HEK293T (cell line): ENCODE measurements around the gene TMEM174.

Source experiments
- CTCF ChIA-PET: fragments of 350-600 bp; formaldehyde crosslinking; extraction: SDS; loops from one replicate; lab custom pipeline; 2021; ENCODE audit warnings: antibody characterized with exemption, inconsistent platforms; lab: Yijun Ruan, JAX
- POLR2A ChIA-PET: fragments of 350-600 bp; formaldehyde crosslinking; extraction: SDS; loops from one replicate; lab custom pipeline; 2020; ENCODE audit warnings: antibody characterized with exemption, inconsistent platforms; lab: Yijun Ruan, JAX
- DNase-seq: peaks from one replicate; pipeline ENCODE4 v3.0.0; 2012; ENCODE audit warnings: mixed read lengths; ENCODE audit errors: extremely low spot score
- ARNT ChIP-seq: fragments of 450-650 bp; IDR thresholded peaks from 2 replicates; pipeline ENCODE4 v1.6.1; 2017; ENCODE audit warnings: mild to moderate bottlenecking
- BHLHE40 ChIP-seq: fragments of 450-650 bp; IDR thresholded peaks from 2 replicates; pipeline ENCODE4 v1.6.1; 2016; ENCODE audit warnings: mild to moderate bottlenecking, moderate library complexity, borderline replicate concordance
- CTBP1 ChIP-seq: fragments of 450-650 bp; IDR thresholded peaks from 2 replicates; pipeline ENCODE4 v1.6.1; 2016; ENCODE audit warnings: borderline replicate concordance
- ELF4 ChIP-seq: fragments of 450-650 bp; IDR thresholded peaks from 2 replicates; pipeline ENCODE4 v1.6.1; 2017; ENCODE audit warnings: antibody characterized with exemption
- FOXA1 ChIP-seq: fragments of 450-650 bp; IDR thresholded peaks from 2 replicates; pipeline ENCODE4 v1.6.1; 2016; ENCODE audit warnings: mild to moderate bottlenecking
- FOXK2 ChIP-seq: fragments of 450-650 bp; IDR thresholded peaks from 2 replicates; pipeline ENCODE4 v1.6.1; 2016; ENCODE audit warnings: mild to moderate bottlenecking
- FOXM1 ChIP-seq: fragments of 450-650 bp; IDR thresholded peaks from 2 replicates; pipeline ENCODE4 v1.6.1; 2017; ENCODE audit warnings: mild to moderate bottlenecking, borderline replicate concordance
- HDGF ChIP-seq: fragments of 450-650 bp; IDR thresholded peaks from 2 replicates; pipeline ENCODE4 v1.6.1; 2017; ENCODE audit warnings: antibody characterized with exemption, borderline replicate concordance
- L3MBTL2 ChIP-seq: fragments of 450-650 bp; conservative IDR thresholded peaks from 2 replicates; pipeline ENCODE4 v1.6.1; 2016; ENCODE audit warnings: mild to moderate bottlenecking
- LEF1 ChIP-seq: fragments of 450-650 bp; IDR thresholded peaks from 2 replicates; pipeline ENCODE4 v1.6.1; 2017; ENCODE audit warnings: mild to moderate bottlenecking, borderline replicate concordance
- NFRKB ChIP-seq: fragments of 450-650 bp; IDR thresholded peaks from 2 replicates; pipeline ENCODE4 v1.6.1; 2016; ENCODE audit warnings: mild to moderate bottlenecking, moderate library complexity
- PKNOX1 ChIP-seq: fragments of 450-650 bp; IDR thresholded peaks from 2 replicates; pipeline ENCODE4 v1.6.1; 2016
- SP1 ChIP-seq: fragments of 450-650 bp; IDR thresholded peaks from 2 replicates; pipeline ENCODE4 v1.6.1; 2017
- SUZ12 ChIP-seq: fragments of 450-650 bp; IDR thresholded peaks from 2 replicates; pipeline ENCODE4 v1.6.1; 2016; ENCODE audit warnings: mild to moderate bottlenecking
- TARDBP ChIP-seq: fragments of 450-650 bp; IDR thresholded peaks from 2 replicates; pipeline ENCODE4 v1.6.1; 2016
- ZNF384 ChIP-seq: fragments of 450-650 bp; IDR thresholded peaks from 2 replicates; pipeline ENCODE4 v1.6.1; 2016

TMEM174 gene

GRCh38 chr5:73172951-73173350 lies at the start of gene TMEM174:
Gene TMEM174, plus strand, starts transcription at chr5:73173193. Its CDS starts 51 bp downstream, at chr5:73173244.
- CTCF ChIA-PET: interaction anchor here (0.6 kb wide), 1 partner anchor 70 kb away, joined by 4 read pairs; no protein-coding TSS in a partner anchor
- DNase-seq: no peak
- TF ChIP-seq FOXA1 (no peak), LEF1 (no peak), ZNF384 (no peak), FOXM1 (no peak), CTBP1 (no peak), BHLHE40 (no peak), NFRKB (no peak), TARDBP (no peak)
- POLR2A ChIA-PET: no interaction called here

- ChIA-PET POLR2A (no interaction called here), CTCF (interaction anchor here (0.6 kb wide), 1 partner anchor 11 kb away, joined by 3 read pairs; no protein-coding TSS in a partner anchor)
- DNase-seq: no peak
- TF ChIP-seq PKNOX1 (no peak), ZNF384 (no peak), HDGF (no peak), FOXA1 (no peak), ARNT (no peak), SUZ12 (no peak), FOXM1 (no peak)
These were observed 47.7 kb upstream of the TMEM174 start for GRCh38 chr5:73125289-73125688.

GRCh38 chr5:73126381-73126780 lies 46.6 kb upstream of the TMEM174 start:
- ChIA-PET POLR2A (no interaction called here), CTCF (no interaction called here)
- no peak for TF ChIP-seq LEF1
- TF ChIP-seq PKNOX1: no peak
- no peak for TF ChIP-seq HDGF
- TF ChIP-seq BHLHE40: no peak
- TF ChIP-seq ARNT: no peak
- TF ChIP-seq TARDBP: no peak
- TF ChIP-seq NFRKB: no peak
- no peak for TF ChIP-seq FOXM1
- TF ChIP-seq ZNF384: no peak
- no peak for TF ChIP-seq ELF4
- no peak for TF ChIP-seq SP1
- no peak for DNase-seq

GRCh38 chr5:73126957-73127356 lies 46.0 kb upstream of the TMEM174 start:
- TF ChIP-seq ZNF384: no peak
- no peak for TF ChIP-seq ARNT
- no peak for TF ChIP-seq TARDBP
- TF ChIP-seq FOXK2: no peak
- no peak for TF ChIP-seq LEF1
- TF ChIP-seq PKNOX1: no peak
- no peak for TF ChIP-seq CTBP1
- no peak for TF ChIP-seq SP1
- TF ChIP-seq BHLHE40: no peak
- no peak for TF ChIP-seq ELF4
- no peak for TF ChIP-seq NFRKB
- ChIA-PET CTCF (no interaction called here), POLR2A (no interaction called here)
- DNase-seq: no peak

GRCh38 chr5:73129143-73129542 lies 43.9 kb upstream of the TMEM174 start:
- DNase-seq: no peak
- no peak for TF ChIP-seq LEF1
- TF ChIP-seq L3MBTL2: no peak
- no peak for TF ChIP-seq CTBP1
- TF ChIP-seq FOXA1: no peak
- TF ChIP-seq BHLHE40: no peak
- no peak for TF ChIP-seq NFRKB
- TF ChIP-seq ZNF384: no peak
- no peak for TF ChIP-seq HDGF
- TF ChIP-seq SP1: no peak
- TF ChIP-seq SUZ12: no peak
- no peak for TF ChIP-seq ARNT
- no peak for TF ChIP-seq PKNOX1
- no peak for TF ChIP-seq FOXM1
- TF ChIP-seq TARDBP: no peak
- no peak for TF ChIP-seq ELF4
- no peak for TF ChIP-seq FOXK2
- POLR2A ChIA-PET: no interaction called here
- CTCF ChIA-PET: no interaction called here

GRCh38 chr5:73130811-73131210 lies 42.2 kb upstream of the TMEM174 start:
- ChIA-PET POLR2A (no interaction called here), CTCF (interaction anchor here (0.7 kb wide), 1 partner anchor 21 kb away, joined by 3 read pairs; no protein-coding TSS in a partner anchor)
- DNase-seq: no peak
- no peak for TF ChIP-seq ZNF384
- TF ChIP-seq SUZ12: no peak
- no peak for TF ChIP-seq FOXM1
- no peak for TF ChIP-seq NFRKB
- no peak for TF ChIP-seq TARDBP
- TF ChIP-seq ARNT: no peak
- TF ChIP-seq SP1: no peak
